Subcutaneous adipose tissue (tissue), 4 donors: ENCODE measurements around the gene DCBLD2. TPM values are rescaled to one million over a fixed set of nuclear protein-coding genes. Genes with fewer than 3 reads are reported as not detected.

Experiments used
- CTCF ChIP-seq: fragments of 450-650 bp; IDR thresholded peaks from one replicate; pipeline ENCODE4 v1.5.1; 2016; ENCODE audit warnings: low read depth, mild to moderate bottlenecking, control low read depth, antibody characterized with exemption, moderate library complexity
- total RNA-seq, 4 donors: library from RNA; depleted of rRNA; stranded (reverse); fragments of >200 nt; gene quantifications; one replicate each; pipeline ENCODE4 v1.1.0, GENCODE V29; 2016

Gene DCBLD2
- total RNA-seq, 4 donors from 2014 or later, result 29.2 to 48.4 (median 31.2) TPM

- no peak for TF ChIP-seq CTCF
Measured at GRCh38 chr3:98821063-98821462, 80.4 kb downstream of the DCBLD2 start.

GRCh38 chr3:98817547-98818041 is 83.9 kb downstream of the DCBLD2 start:
- TF ChIP-seq CTCF, result no peak

GRCh38 chr3:98814817-98815420 is 86.6 kb downstream of the DCBLD2 start:
- no peak for TF ChIP-seq CTCF

- no peak for TF ChIP-seq CTCF
Measured at GRCh38 chr3:98812851-98813374, 88.6 kb downstream of the DCBLD2 start.

GRCh38 chr3:98811048-98811447 is 90.4 kb downstream of the DCBLD2 start:
- no peak for TF ChIP-seq CTCF

- no peak for TF ChIP-seq CTCF
Measured at GRCh38 chr3:98809557-98809956, 91.9 kb downstream of the DCBLD2 start.

GRCh38 chr3:98808071-98808470 is 93.4 kb downstream of the DCBLD2 start:
- no peak for TF ChIP-seq CTCF
